Mucosa of rectum (tissue), 2 donors: ENCODE data around the gene SLC38A5.
"Not testable (repeated sequence)": the region's sequence is repeated elsewhere in the genome, so short reads cannot be mapped to it uniquely, and the experiment has no call there.

Source experiments
- H3K27ac ChIP-seq, 2 donors: one replicate each; pipeline ENCODE4 v1.7.0; 2013; ENCODE audit warnings: inconsistent platforms in 2 of 2, low read depth in 2 of 2, low read length in 2 of 2
- H3K27me3 ChIP-seq, 2 donors: one replicate each; pipeline ENCODE4 v1.7.0; 2013; ENCODE audit warnings: low read length in 2 of 2; ENCODE audit not compliant: control insufficient read depth in 2 of 2, insufficient read depth in 2 of 2
- H3K36me3 ChIP-seq, 2 donors: one replicate each; pipeline ENCODE4 v1.7.0; 2013; ENCODE audit warnings: low read length in 2 of 2; ENCODE audit not compliant: control insufficient read depth in 2 of 2, insufficient read depth in 2 of 2
- H3K4me1 ChIP-seq, 2 donors: one replicate each; pipeline ENCODE4 v1.7.0; 2013; ENCODE audit warnings: low read length in 2 of 2, mild to moderate bottlenecking in 1 of 2; ENCODE audit not compliant: control insufficient read depth in 2 of 2, insufficient read depth in 2 of 2
- H3K4me3 ChIP-seq, 2 donors: one replicate each; pipeline ENCODE4 v1.7.0; 2013; ENCODE audit warnings: low read length in 2 of 2
- H3K9ac ChIP-seq, 2 donors: one replicate each; pipeline ENCODE4 v1.7.0; 2013; ENCODE audit warnings: low read length in 2 of 2, low read depth in 1 of 2, mild to moderate bottlenecking in 1 of 2
- H3K9me3 ChIP-seq, 2 donors: one replicate each; pipeline ENCODE4 v1.7.0; 2013; ENCODE audit warnings: low read length in 2 of 2; ENCODE audit not compliant: control insufficient read depth in 2 of 2
- donor health status: healthy.
- donor health status: Normal muscosa, but diverticular disease.

SLC38A5 gene

DNA sequence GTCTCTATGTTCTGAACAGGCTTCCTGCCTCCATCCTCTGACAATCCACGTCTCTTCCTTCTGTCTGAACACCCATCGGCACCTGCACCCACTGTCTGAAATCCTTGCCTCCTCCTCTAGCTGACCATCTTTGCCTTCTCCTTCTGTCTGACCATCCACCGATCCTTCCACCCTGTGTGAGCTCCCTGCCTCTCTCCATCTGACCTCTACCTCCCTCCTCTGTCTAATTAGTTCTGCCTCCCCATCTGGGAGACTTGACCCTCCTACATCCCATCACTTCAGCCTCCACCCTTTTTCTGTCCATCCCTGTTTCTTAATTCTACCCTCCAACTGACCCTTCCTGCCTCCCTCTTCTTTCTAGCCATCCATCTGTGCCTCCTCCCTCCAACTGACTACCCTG is 10.0 kb downstream of the SLC38A5 start:
- H3K9me3 ChIP-seq, result no peaks in the 10 kb centered on the region
- H3K27ac ChIP-seq, result no peak overlapping the region
- no peaks in the 10 kb centered on the region for H3K27me3 ChIP-seq
- no peaks in the 10 kb centered on the region for H3K36me3 ChIP-seq
- H3K4me1 ChIP-seq, result no peaks in the 10 kb centered on the region
- H3K9ac ChIP-seq, result no peak overlapping the region
- H3K4me3 ChIP-seq, result no peak overlapping the region

DNA sequence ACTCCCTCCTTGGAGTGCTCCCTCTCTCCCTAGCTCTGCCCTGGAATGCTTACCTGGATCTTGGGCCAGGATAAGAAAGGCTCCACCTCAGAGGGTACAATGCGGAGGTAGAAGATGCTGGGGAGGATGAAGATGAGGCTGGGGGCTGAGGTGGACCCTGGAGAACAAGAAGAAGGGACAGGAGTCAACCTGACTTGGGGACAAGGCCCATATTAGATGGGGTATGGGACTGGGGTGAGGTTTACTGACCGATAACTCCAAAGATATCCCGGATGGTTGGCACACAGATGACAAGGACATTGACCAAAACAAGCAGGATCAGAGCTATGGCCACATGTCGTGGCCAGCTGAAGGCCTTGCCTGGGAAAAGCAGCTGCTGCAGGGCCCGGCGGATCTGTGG is 10.6 kb downstream of the SLC38A5 start:
- Histone ChIP-seq H3K36me3 (no peaks in the 10 kb centered on the region), H3K4me1 (no peaks in the 10 kb centered on the region), H3K4me3 (no peak overlapping the region), H3K9me3 (no peaks in the 10 kb centered on the region), H3K9ac (no peak overlapping the region), H3K27ac (no peak overlapping the region), H3K27me3 (no peaks in the 10 kb centered on the region)

DNA sequence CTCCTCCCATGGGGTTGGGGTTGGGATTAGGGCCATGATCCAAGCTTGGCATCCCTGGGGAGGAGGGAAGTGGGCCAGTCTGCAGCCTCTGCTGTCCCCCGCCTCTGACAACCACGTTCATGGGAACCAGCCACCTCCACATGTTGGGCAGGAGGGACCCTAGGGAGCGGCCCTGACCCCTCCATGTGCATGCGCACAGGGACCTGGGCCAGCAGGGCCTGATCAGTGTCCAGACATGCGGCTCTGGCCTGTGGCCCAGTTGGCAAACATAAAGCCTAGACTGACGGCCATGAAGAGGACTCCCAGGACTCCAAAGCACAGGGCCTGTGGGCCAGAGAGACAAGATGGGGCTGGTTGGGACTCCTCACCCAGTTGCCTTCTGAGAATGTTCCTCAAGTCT is 11.3 kb downstream of the SLC38A5 start:
- H3K9ac ChIP-seq, result no peak overlapping the region
- no peak overlapping the region for H3K4me3 ChIP-seq
- no peaks in the 10 kb centered on the region for H3K9me3 ChIP-seq
- H3K36me3 ChIP-seq, result no peaks in the 10 kb centered on the region
- no peaks in the 10 kb centered on the region for H3K4me1 ChIP-seq
- H3K27me3 ChIP-seq, result no peaks in the 10 kb centered on the region
- H3K27ac ChIP-seq, result no peak overlapping the region

DNA sequence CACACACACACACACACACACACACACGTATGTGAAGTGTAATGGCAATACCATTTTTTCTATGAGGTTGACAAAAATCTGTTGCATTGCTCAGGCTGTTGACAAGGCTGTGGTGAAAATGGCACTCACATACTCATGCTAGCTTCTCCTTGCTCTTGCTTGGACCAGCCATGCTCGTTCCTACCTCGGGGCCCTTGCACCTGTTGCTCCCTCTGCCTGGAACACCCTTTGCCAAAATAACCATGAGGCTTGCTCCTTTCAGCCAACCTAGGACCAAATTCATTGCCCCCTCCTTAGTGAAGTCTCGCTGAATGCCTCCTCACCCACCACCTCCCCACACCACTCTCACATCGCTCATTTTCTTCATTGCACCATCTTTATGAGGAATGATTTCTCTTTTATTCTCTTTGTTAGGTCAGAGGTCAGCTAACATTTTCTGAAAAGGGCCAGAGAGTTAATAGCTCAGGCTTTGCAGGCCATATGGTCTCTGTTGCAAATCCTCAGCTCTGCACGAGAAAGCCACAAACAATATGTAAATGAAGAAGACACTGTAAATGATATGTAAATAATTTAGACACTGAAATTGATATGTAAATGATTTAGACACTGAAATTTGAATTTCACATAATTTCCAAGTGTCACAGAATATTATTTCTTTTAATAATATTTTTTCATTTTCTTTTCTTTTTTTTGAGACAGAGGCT is 13.3 kb downstream of the SLC38A5 start:
- H3K27me3 ChIP-seq, result no peaks in the 10 kb centered on the region
- H3K36me3 ChIP-seq, result no peaks in the 10 kb centered on the region
- H3K9ac ChIP-seq, result no peak overlapping the region
- H3K27ac ChIP-seq, result no peak overlapping the region
- no peak overlapping the region for H3K4me3 ChIP-seq
- H3K9me3 ChIP-seq, result no peaks in the 10 kb centered on the region
- no peaks in the 10 kb centered on the region for H3K4me1 ChIP-seq

DNA sequence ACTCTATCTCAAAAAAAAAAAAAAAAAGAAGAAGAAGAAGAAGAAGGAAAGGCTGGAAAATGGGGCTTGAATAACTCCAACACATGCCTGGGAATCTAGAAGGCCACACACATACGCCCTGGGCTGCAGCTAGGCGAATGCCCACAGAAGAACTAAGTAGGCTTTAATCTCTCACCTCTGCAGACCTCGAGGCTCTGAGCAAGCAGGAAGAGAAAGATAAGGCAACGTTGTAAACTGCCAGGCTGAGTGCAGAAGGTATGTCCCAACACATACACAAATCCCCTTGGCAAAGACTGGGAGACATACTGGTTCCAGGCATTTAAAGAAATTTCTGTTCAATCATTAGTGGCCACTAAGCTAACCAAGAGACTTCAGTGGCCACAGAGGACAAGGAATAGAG is 18.4 kb downstream of the SLC38A5 start:
- H3K9ac ChIP-seq, result no peak overlapping the region
- H3K36me3 ChIP-seq, result no peaks in the 10 kb centered on the region
- no peaks in the 10 kb centered on the region for H3K9me3 ChIP-seq
- no peak overlapping the region for H3K27ac ChIP-seq
- peaks cover 0 to 2% of the 10 kb centered on the region in 2 donors for H3K27me3 ChIP-seq
- H3K4me1 ChIP-seq, result no peaks in the 10 kb centered on the region
- H3K4me3 ChIP-seq, result no peak overlapping the region

DNA sequence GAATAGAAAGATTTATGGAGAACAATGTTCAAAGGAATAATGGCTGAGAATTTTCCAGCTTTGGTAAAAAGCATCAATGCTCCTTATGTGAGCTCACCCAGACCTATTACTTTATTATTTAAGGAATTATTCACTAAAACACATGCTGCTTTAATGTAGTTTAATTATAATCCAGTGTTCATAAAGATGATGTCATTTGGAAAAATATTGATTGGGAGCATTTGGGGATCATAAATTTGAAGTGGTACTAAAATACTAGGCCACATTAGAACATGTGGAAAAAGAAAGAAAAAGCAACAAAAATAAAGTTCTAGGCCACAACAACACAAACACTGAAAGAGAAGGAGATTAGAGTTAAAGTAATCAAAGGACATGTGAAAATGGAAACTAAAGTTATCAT is 20.0 kb downstream of the SLC38A5 start:
- no peaks in the 10 kb centered on the region for H3K36me3 ChIP-seq
- peaks cover 0 to 2% of the 10 kb centered on the region in 2 donors for H3K27me3 ChIP-seq
- H3K4me3 ChIP-seq, result no peak overlapping the region
- H3K9ac ChIP-seq, result no peak overlapping the region
- H3K9me3 ChIP-seq, result no peaks in the 10 kb centered on the region
- H3K4me1 ChIP-seq, result no peaks in the 10 kb centered on the region
- H3K27ac ChIP-seq, result no peak overlapping the region

DNA sequence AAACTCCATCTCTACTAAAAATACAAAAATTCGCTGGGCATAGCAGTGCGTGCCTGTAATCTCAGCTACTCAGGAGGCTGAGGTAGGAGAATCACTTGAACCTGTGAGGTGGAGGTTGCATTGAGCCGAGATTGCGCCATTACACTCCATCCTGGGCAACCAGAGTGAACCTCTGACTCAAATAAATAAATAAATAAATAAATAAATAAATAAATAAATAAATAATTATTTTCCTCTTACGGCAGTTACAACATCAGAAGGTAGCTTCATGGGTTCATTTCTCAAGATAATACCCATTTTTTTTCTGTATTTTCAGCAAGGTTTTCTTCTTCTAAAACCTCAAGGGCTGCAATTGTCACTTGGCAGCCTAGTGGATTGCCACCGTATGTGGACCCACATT is 22.9 kb downstream of the SLC38A5 start:
- not testable (repeated sequence) for H3K27me3 ChIP-seq, H3K9me3 ChIP-seq, H3K4me1 ChIP-seq, H3K27ac ChIP-seq, H3K9ac ChIP-seq, H3K4me3 ChIP-seq, H3K36me3 ChIP-seq

DNA sequence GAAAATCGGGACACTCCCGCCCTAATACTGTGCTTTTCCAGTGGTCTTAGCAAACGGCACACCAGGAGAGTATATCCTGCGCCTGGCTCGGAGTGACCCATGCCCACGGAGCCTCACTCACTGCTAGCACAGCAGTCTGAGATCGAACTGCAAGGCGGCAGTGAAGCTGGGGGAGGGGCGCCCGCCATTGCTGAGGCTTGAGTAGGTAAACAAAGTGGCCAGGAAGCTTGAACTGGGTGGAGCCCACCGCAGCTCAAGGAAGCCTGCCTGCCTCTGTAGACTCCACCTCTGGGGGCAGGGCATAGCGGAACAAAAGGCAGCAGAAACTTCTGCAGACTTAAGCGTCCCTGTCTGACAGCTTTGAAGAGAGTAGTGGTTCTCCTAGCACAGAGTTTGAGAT is 36.3 kb downstream of the SLC38A5 start:
- not testable (repeated sequence) for H3K27ac ChIP-seq, H3K27me3 ChIP-seq, H3K9me3 ChIP-seq, H3K9ac ChIP-seq, H3K36me3 ChIP-seq, H3K4me1 ChIP-seq, H3K4me3 ChIP-seq

DNA sequence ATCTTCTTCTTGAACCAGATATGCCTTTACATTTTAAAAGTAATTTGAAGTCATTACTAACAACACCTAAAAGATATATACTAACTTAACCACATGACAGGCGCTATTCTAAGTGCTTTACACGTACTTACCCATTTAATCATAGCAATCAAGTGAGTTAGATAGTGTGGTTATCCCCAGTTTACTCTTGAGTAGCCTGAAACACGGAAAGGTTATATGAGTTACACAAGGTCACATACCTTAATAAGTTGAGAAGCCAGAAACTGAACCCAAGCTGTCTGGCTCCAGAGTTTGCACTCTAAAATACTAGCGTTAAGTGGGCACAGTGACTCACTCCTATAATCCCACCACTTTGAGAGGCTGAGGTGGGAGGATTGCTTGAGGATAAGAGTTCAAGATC is 39.9 kb downstream of the SLC38A5 start:
- not testable (repeated sequence) for H3K4me1 ChIP-seq, H3K36me3 ChIP-seq, H3K4me3 ChIP-seq, H3K9me3 ChIP-seq, H3K27me3 ChIP-seq, H3K27ac ChIP-seq, H3K9ac ChIP-seq

DNA sequence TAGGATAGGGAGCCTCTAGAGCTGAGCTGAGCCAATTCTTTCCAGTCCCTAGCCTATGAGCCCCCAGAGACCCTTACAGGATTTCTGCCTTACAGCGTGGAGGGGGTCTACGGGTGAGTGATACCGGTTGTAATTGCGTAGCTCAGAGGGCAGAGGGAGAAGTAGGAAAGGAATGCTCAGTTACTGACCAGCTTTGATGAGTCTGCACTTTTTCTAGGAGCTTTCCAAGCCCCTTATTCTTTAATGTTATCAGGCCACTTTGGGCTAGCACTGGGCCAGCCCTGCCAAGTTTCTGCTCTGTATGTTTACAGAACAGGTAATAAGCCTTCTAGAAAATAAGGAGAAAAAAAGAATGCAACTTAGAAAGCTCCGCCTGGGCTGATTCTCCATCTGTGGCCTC is 40.5 kb downstream of the SLC38A5 start:
- not testable (repeated sequence) for H3K36me3 ChIP-seq, H3K9me3 ChIP-seq, H3K9ac ChIP-seq, H3K27me3 ChIP-seq, H3K27ac ChIP-seq, H3K4me1 ChIP-seq, H3K4me3 ChIP-seq
